Stomach (tissue), 4 donors: ENCODE results near the gene CCDC174.

Experiments
- CTCF ChIP-seq, 7 experiments: fragments of 450-650 bp in 4 of 7; fragments of 200-600 bp in 3 of 7; sonication (generic) in 3 of 7; IDR thresholded peaks; one replicate each; pipeline ENCODE4 v1.5.1; 2016 to 2019; ENCODE audit warnings: antibody characterized with exemption in 7 of 7, control low read depth in 2 of 7, mild to moderate bottlenecking in 1 of 7
- EP300 ChIP-seq: sonication (generic); formaldehyde crosslinking; IDR thresholded peaks from one replicate; pipeline ENCODE4 v1.6.1; 2017; ENCODE audit warnings: antibody characterized with exemption
- POLR2AphosphoS5 ChIP-seq, 3 donors: sonication (generic); formaldehyde crosslinking; IDR thresholded peaks; one replicate each; pipeline ENCODE4 v1.6.1; 2016; ENCODE audit warnings: antibody characterized with exemption in 3 of 3

DNA sequence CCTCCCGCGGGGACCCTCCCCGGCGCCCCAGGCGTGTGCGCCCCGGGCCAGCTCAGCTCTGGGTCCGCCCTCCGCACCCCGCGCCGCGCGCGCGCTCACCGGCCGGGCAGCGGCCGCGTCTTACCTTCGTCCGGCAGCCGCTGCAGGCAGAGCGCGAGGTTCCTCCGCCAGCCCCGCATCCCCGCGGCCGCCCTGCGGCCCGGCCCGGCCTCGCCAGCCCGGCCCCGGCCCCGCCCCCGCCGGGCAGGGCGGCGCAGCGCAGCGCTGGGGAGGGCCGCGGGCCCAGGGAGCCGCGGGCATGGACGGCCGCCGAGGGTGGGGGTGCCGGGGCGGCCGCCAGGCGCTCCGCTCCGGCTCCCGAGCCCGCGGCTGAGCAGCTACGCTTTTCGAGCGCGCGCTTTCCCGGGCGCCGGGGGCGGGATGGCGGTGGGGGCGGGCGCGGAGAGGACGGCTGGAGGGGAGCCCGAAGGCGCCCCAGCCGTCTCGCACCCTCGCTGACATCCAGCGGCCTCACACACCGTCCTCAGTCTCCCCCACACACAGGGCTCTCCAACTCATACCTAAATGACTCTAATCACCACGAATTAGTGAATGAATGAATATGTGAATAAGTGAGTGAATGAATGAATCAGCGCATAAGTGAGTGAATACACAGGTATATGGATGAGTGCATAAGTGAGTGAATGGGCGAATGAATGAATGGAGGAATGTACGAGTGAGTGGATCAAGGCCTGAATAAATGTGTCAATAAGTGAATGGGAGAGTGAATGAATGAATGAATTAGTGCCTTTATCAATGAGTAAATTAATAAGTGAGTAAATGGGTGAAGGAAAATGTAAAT lies 48.5 kb upstream of the CCDC174 start:
- TF ChIP-seq EP300: no peak
- TF ChIP-seq CTCF (IDR thresholded peaks at IDR 0.05): no peak
- TF ChIP-seq POLR2AphosphoS5 (IDR thresholded peaks at IDR 0.05): no peak
